PC-9 (cell line): ENCODE results near the gene MAP4K4. TPM values are rescaled to one million over a fixed set of nuclear protein-coding genes. Genes with fewer than 3 reads are reported as not detected.

ENCODE experiments used
- BruUV-seq: library from RNA; stranded (reverse); fragments of 400-500 nt; replicated peaks from 2 replicates; lab custom pipeline; 2021; lab: Mats Ljungman, UMichigan
- CTCF ChIA-PET: fragments of 300-600 bp; sonication (Branson Sonifier 250); formaldehyde crosslinking; loops from one replicate; lab custom pipeline; 2022; ENCODE audit warnings: antibody characterized with exemption; lab: Charles Lee
- POLR2A ChIA-PET: fragments of 300-600 bp; sonication (Branson Sonifier 250); formaldehyde crosslinking; loops from one replicate; lab custom pipeline; 2022; ENCODE audit warnings: antibody characterized with exemption; ENCODE audit not compliant: unreplicated experiment; lab: Charles Lee
- DNase-seq, 2 experiments: peaks; one replicate each; pipeline versions ENCODE4 v3.0.0 to v3.0.0-alpha.2; 2015 to 2022; ENCODE audit warnings: mixed read lengths in 1 of 2
- H2AFZ ChIP-seq: fragments of 200-600 bp; sonication (generic); 2 replicates; pipeline ENCODE4 v1.8.1; 2017; ENCODE audit warnings: antibody characterized with exemption
- H3F3A ChIP-seq: fragments of 200-600 bp; sonication (generic); 2 replicates; pipeline ENCODE4 v1.8.1; 2017; ENCODE audit warnings: antibody characterized with exemption, mild to moderate bottlenecking, low read depth; ENCODE audit not compliant: insufficient read depth
- H3K27ac ChIP-seq: fragments of 200-600 bp; sonication (generic); 2 replicates; pipeline ENCODE4 v1.6.1; 2016; ENCODE audit warnings: mixed run types
- H3K27me3 ChIP-seq: fragments of 200-600 bp; sonication (generic); 2 replicates; pipeline ENCODE4 v1.6.1; 2016; ENCODE audit warnings: low read depth, mixed run types; ENCODE audit not compliant: insufficient read depth
- H3K36me3 ChIP-seq: fragments of 200-600 bp; sonication (generic); 2 replicates; pipeline ENCODE4 v1.6.1; 2016; ENCODE audit warnings: low read depth, mixed run types
- H3K4me1 ChIP-seq: fragments of 200-600 bp; sonication (generic); replicated peaks from 2 replicates; pipeline ENCODE4 v1.6.1; 2016; ENCODE audit warnings: mixed run types; ENCODE audit not compliant: insufficient read depth
- H3K4me2 ChIP-seq: fragments of 200-600 bp; sonication (generic); 2 replicates; pipeline ENCODE4 v1.6.1; 2017; ENCODE audit warnings: mixed run types
- H3K4me3 ChIP-seq: fragments of 200-600 bp; sonication (generic); 2 replicates; pipeline ENCODE4 v1.6.1; 2016; ENCODE audit warnings: mixed run types
- H3K79me2 ChIP-seq: fragments of 200-600 bp; sonication (generic); 2 replicates; pipeline ENCODE4 v1.6.1; 2017; ENCODE audit warnings: low read depth, mixed run types
- H3K9me2 ChIP-seq: fragments of 200-600 bp; sonication (generic); 2 replicates; pipeline ENCODE4 v1.8.1; 2017; ENCODE audit warnings: mild to moderate bottlenecking; ENCODE audit not compliant: insufficient read depth
- H3K9me3 ChIP-seq: fragments of 200-600 bp; sonication (generic); 2 replicates; pipeline ENCODE4 v1.8.1; 2016; ENCODE audit warnings: low read depth; ENCODE audit not compliant: insufficient read depth
- H4K20me1 ChIP-seq: fragments of 200-600 bp; sonication (generic); 2 replicates; pipeline ENCODE4 v1.8.1; 2017; ENCODE audit not compliant: insufficient read depth
- CTCF ChIP-seq: fragments of 200-600 bp; sonication (generic); conservative IDR thresholded peaks from 2 replicates; pipeline ENCODE4 v1.6.1; 2017; ENCODE audit warnings: mixed run types, antibody characterized with exemption, mild to moderate bottlenecking, moderate library complexity
- EZH2 ChIP-seq: fragments of 200-600 bp; sonication (generic); IDR thresholded peaks from 2 replicates; pipeline ENCODE4 v1.8.0; 2017; ENCODE audit warnings: antibody characterized with exemption, low read depth
- intact Hi-C: fragments of 100-400 bp; cut with micrococcal nuclease; formaldehyde crosslinking; loops from one replicate; pipeline ENCODE4 v1.10.0; 2022; ENCODE audit not compliant: unreplicated experiment
- total RNA-seq: library from RNA; stranded (reverse); gene quantifications from 2 replicates; pipeline ENCODE4 v1.2.3, GENCODE V29; 2021

Gene MAP4K4
- total RNA-seq, 1 experiment from 2014 or later = 129 TPM

GRCh38 chr2:101788565-101788964 lies 91.1 kb downstream of the MAP4K4 start:
- Histone ChIP-seq H3K4me1 (peaks cover 41% of the 10 kb centered on the region), H3K27ac (peak overlapping the region; percentile 63), H3K36me3 (peaks cover 19% of the 10 kb centered on the region), H4K20me1 (peaks cover 48% of the 10 kb centered on the region), H3K9me3 (no peaks in the 10 kb centered on the region), H3K4me3 (no peak overlapping the region; the same call in 1 of the 2 replicates), H3K4me2 (peak overlapping the region; percentile 67), H3K9me2 (no peaks in the 10 kb centered on the region), H3K79me2 (peaks cover 99% of the 10 kb centered on the region), H2AFZ (no peak overlapping the region), H3K27me3 (no peaks in the 10 kb centered on the region), H3F3A (peaks cover 53% of the 10 kb centered on the region)
- no peak for DNase-seq
- ChIA-PET POLR2A (no interaction called here), CTCF (interaction anchor here (0.7 kb wide), 1 partner anchor 286 kb away, joined by 4 read pairs; no protein-coding TSS in a partner anchor)
- no peak for TF ChIP-seq CTCF
- TF ChIP-seq EZH2 = no peak
- BruUV-seq = no TSS peak
- intact Hi-C loops = no loop called here

GRCh38 chr2:101788995-101789970 lies 91.8 kb downstream of the MAP4K4 start:
- ChIA-PET POLR2A (no interaction called here), CTCF (interaction anchor here (0.7 kb wide), 1 partner anchor 13 kb away, joined by 4 read pairs; no protein-coding TSS in a partner anchor)
- Histone ChIP-seq H3K27me3 (no peaks in the 10 kb centered on the region), H3K36me3 (peaks cover 19% of the 10 kb centered on the region), H3K4me2 (peak overlapping the region; percentile 67), H3K4me3 (no peak overlapping the region; the same call in 1 of the 2 replicates), H3K79me2 (peaks cover 99% of the 10 kb centered on the region), H3F3A (peaks cover 58% of the 10 kb centered on the region), H2AFZ (no peak overlapping the region), H3K27ac (peak overlapping the region; percentile 63), H3K4me1 (peaks cover 41% of the 10 kb centered on the region), H3K9me3 (no peaks in the 10 kb centered on the region), H3K9me2 (no peaks in the 10 kb centered on the region), H4K20me1 (peaks cover 46% of the 10 kb centered on the region)
- BruUV-seq = no TSS peak
- peak in 1 of 2 experiments; percentile 74 for DNase-seq
- TF ChIP-seq EZH2 = no peak
- TF ChIP-seq CTCF = no peak
- intact Hi-C loops = no loop called here

GRCh38 chr2:101790416-101790815 lies 92.9 kb downstream of the MAP4K4 start:
- no peak for DNase-seq
- Histone ChIP-seq H3F3A (peaks cover 61% of the 10 kb centered on the region), H2AFZ (no peak overlapping the region), H3K4me3 (no peak overlapping the region), H4K20me1 (peaks cover 53% of the 10 kb centered on the region), H3K4me1 (peaks cover 41% of the 10 kb centered on the region), H3K79me2 (peaks cover 99% of the 10 kb centered on the region), H3K27ac (no peak overlapping the region), H3K9me3 (no peaks in the 10 kb centered on the region), H3K4me2 (no peak overlapping the region), H3K9me2 (no peaks in the 10 kb centered on the region), H3K36me3 (peaks cover 22% of the 10 kb centered on the region), H3K27me3 (no peaks in the 10 kb centered on the region)
- POLR2A ChIA-PET = no interaction called here
- TF ChIP-seq CTCF = no peak
- TF ChIP-seq EZH2 = no peak
- CTCF ChIA-PET = interaction anchor here (0.7 kb wide), 1 partner anchor 12 kb away, joined by 4 read pairs; no protein-coding TSS in a partner anchor
- intact Hi-C loops = no loop called here
- BruUV-seq = no TSS peak
